ENCODE data around the gene PDE8A. TPM values are rescaled to one million over a fixed set of nuclear protein-coding genes. Genes with fewer than 3 reads are reported as not detected.

Gene PDE8A
- total RNA-seq, 1 experiment from 2014 or later = 40.0 TPM

- Histone ChIP-seq H3K4me3 (ENCODE audit: low read depth in 2 of 2, low read length in 2 of 2) (no peak overlapping the region), H3K9me3 (ENCODE audit: control insufficient read depth, insufficient read depth, low read depth, low read length) (peaks cover 3% of the 10 kb centered on the region; the same call in 1 of the 2 replicates), H3K27ac (ENCODE audit: low read length) (no peak overlapping the region), H3K36me3 (ENCODE audit: control insufficient read depth, insufficient read depth, low read length) (no peaks in the 10 kb centered on the region), H3K4me1 (ENCODE audit: control insufficient read depth, insufficient read depth, low read length) (no peaks in the 10 kb centered on the region; the same call in 1 of the 2 replicates), H3K27me3 (ENCODE audit: control insufficient read depth, insufficient read depth, low read length) (no peaks in the 10 kb centered on the region)
- intact Hi-C loops (cut with micrococcal nuclease; ENCODE audit: unreplicated experiment) = no loop called here
- DNase-seq (ENCODE audit: low read depth, low spot score) (no peak), ATAC-seq (no peak)
- TSS peak; percentile 25 for BruUV-seq (replicated peaks)
- TF ChIP-seq TCF7L2 (IDR thresholded peaks at IDR 0.05; ENCODE audit: low read depth, low read length) (no peak), SIN3A (IDR thresholded peaks at IDR 0.05; ENCODE audit: borderline replicate concordance, insufficient read depth, low read depth, low read length) (no peak), CTCF (IDR thresholded peaks at IDR 0.05) (no peak), REST (IDR thresholded peaks at IDR 0.05; ENCODE audit: insufficient read depth in 1 of 2, low read depth in 2 of 2, low read length in 1 of 2) (no peak), POLR2AphosphoS5 (IDR thresholded peaks at IDR 0.05; ENCODE audit: low read depth, low read length) (no peak)
- ChIA-PET CTCF (no interaction called here), POLR2A (interaction anchor here (0.6 kb wide), 1 partner anchor 28 kb away, joined by 3 read pairs; no protein-coding TSS in a partner anchor)
- in situ Hi-C loops (cut with HindIII; ENCODE audit: low pct_unique_long_range_greater_than_20kb, low sequenced_read_pairs) = no loop called here
These were observed 28.4 kb downstream of the PDE8A start for GRCh38 chr15:85010071-85010385.

- intact Hi-C loops (cut with micrococcal nuclease; ENCODE audit: unreplicated experiment) = no loop called here
- no peak for ATAC-seq
These were observed 28.9 kb downstream of the PDE8A start for GRCh38 chr15:85010386-85011159.

More at GRCh38 chr15:85010386-85011159, 28.9 kb downstream of the PDE8A start:
- Histone ChIP-seq H3K27me3 (ENCODE audit: control insufficient read depth, insufficient read depth, low read length) (no peaks in the 10 kb centered on the region), H3K4me1 (ENCODE audit: control insufficient read depth, insufficient read depth, low read length) (no peaks in the 10 kb centered on the region; the same call in 1 of the 2 replicates), H3K9me3 (ENCODE audit: control insufficient read depth, insufficient read depth, low read depth, low read length) (peaks cover 3% of the 10 kb centered on the region; the same call in 1 of the 2 replicates), H3K4me3 (ENCODE audit: low read depth in 2 of 2, low read length in 2 of 2) (no peak overlapping the region), H3K27ac (ENCODE audit: low read length) (no peak overlapping the region), H3K36me3 (ENCODE audit: control insufficient read depth, insufficient read depth, low read length) (no peaks in the 10 kb centered on the region)
- in situ Hi-C loops (cut with HindIII; ENCODE audit: low pct_unique_long_range_greater_than_20kb, low sequenced_read_pairs) = no loop called here
- no peak for DNase-seq (ENCODE audit: low read depth, low spot score)
- no TSS peak for BruUV-seq (replicated peaks)
- POLR2A ChIA-PET = interaction anchor here (0.6 kb wide), 1 partner anchor 28 kb away, joined by 3 read pairs; no protein-coding TSS in a partner anchor
- no peak for TF ChIP-seq TCF7L2 (IDR thresholded peaks at IDR 0.05; ENCODE audit: low read depth, low read length)
- TF ChIP-seq CTCF (IDR thresholded peaks at IDR 0.05) = no peak
- no peak for TF ChIP-seq POLR2AphosphoS5 (IDR thresholded peaks at IDR 0.05; ENCODE audit: low read depth, low read length)
- TF ChIP-seq REST (IDR thresholded peaks at IDR 0.05; ENCODE audit: insufficient read depth in 1 of 2, low read depth in 2 of 2, low read length in 1 of 2) = no peak
- TF ChIP-seq SIN3A (IDR thresholded peaks at IDR 0.05; ENCODE audit: borderline replicate concordance, insufficient read depth, low read depth, low read length) = no peak
- CTCF ChIA-PET = no interaction called here
